ENCODE results near the gene CCDC183.
"Not testable (repeated sequence)": the region's sequence is repeated elsewhere in the genome, so short reads cannot be mapped to it uniquely, and the experiment has no call there.

CCDC183 gene

GRCh38 chr9:136803009-136803550, 6.9 kb downstream of the CCDC183 start:
- DNase-seq, result not testable (repeated sequence)

- DNase-seq, result no peak
Observed at GRCh38 chr9:136803551-136804508, 7.7 kb downstream of the CCDC183 start.

GRCh38 chr9:136804509-136805206, 8.5 kb downstream of the CCDC183 start:
- no peak for DNase-seq

GRCh38 chr9:136805207-136805740, 9.1 kb downstream of the CCDC183 start:
- DNase-seq, result no peak

GRCh38 chr9:136806067-136806466, 9.9 kb downstream of the CCDC183 start:
- DNase-seq, result no peak

GRCh38 chr9:136806631-136807201, 10.6 kb downstream of the CCDC183 start:
- DNase-seq, result no peak

GRCh38 chr9:136807281-136808074, 11.3 kb downstream of the CCDC183 start, which contains the start of gene RABL6:
Gene RABL6 (plus strand): TSS chr9:136807948. CDS start chr9:136808197, 249 bp downstream.
- DNase-seq, result peak; percentile 86

GRCh38 chr9:136808075-136808805, 12.1 kb downstream of the CCDC183 start:
- peak; percentile 45 for DNase-seq

GRCh38 chr9:136808806-136809158, 12.6 kb downstream of the CCDC183 start:
- DNase-seq, result no peak

- DNase-seq, result peak; percentile 13
Observed at GRCh38 chr9:136814725-136815421, 18.7 kb downstream of the CCDC183 start.

- no peak for DNase-seq
Observed at GRCh38 chr9:136815422-136815782, 19.3 kb downstream of the CCDC183 start.

GRCh38 chr9:136820971-136821825, 25.1 kb downstream of the CCDC183 start:
- no peak for DNase-seq

- no peak for DNase-seq
Observed at GRCh38 chr9:136821826-136822544, 25.8 kb downstream of the CCDC183 start.

- no peak for DNase-seq
Observed at GRCh38 chr9:136823136-136824046, 27.3 kb downstream of the CCDC183 start.

- no peak for DNase-seq
Observed at GRCh38 chr9:136824496-136825225, 28.5 kb downstream of the CCDC183 start.

GRCh38 chr9:136825295-136826187, 29.4 kb downstream of the CCDC183 start:
- DNase-seq, result no peak
